Testis (tissue), 2 donors: Measurements from ENCODE around the gene NUDT5.

Experiments
- CTCF ChIP-seq, 3 experiments: fragments of 450-650 bp in 2 of 3; fragments of 200-600 bp in 1 of 3; sonication (generic) in 1 of 3; IDR thresholded peaks; one replicate each; pipeline ENCODE4 v1.5.1; 2016 to 2019; ENCODE audit warnings: antibody characterized with exemption in 3 of 3, mild to moderate bottlenecking in 2 of 3, moderate library complexity in 1 of 3
- POLR2A ChIP-seq: fragments of 450-650 bp; IDR thresholded peaks from one replicate; pipeline ENCODE4 v1.6.1; 2017; ENCODE audit warnings: antibody characterized with exemption, mild to moderate bottlenecking, moderate library complexity

DNA sequence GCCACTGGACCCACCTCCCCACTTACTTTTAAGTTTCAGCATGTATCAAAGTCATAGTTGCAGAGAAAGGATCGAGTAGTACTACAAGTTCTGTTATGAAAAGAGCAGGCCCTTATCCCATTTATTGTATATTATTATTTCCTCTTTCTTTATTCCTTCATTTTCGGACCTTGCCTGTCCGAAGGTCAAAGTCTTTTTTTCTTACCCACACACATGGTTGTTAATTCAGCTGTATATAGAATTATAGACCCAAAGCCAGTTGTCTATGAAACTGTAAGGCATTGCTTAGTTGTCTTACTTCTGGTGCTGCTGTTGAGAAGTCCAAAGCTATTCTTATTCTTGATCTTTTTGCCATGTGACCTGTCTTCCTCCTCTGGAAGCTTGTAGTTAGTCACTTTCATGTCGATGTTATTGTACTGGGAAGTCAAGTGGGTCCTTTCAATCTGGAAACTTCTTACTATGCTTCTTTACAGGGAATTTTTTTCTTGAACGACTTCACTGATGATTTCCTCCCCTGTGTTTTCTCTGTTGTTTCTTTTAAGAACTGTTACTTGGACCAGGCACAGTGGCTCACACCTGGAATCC, 8.3 kb downstream of the NUDT5 start:
- TF ChIP-seq CTCF (IDR thresholded peaks at IDR 0.05) (no peak), POLR2A (no peak)
